HepG2 (cell line): Measurements from ENCODE around the gene CDK5RAP2. TPM values are rescaled to one million over a fixed set of nuclear protein-coding genes. Genes with fewer than 3 reads are reported as not detected.

ENCODE experiments used
- ATAC-seq: fragments of 200-7000 bp; cut with Tn5 transposase; 3 replicates; pipeline ENCODE4 v1.9.1; 2020; ENCODE audit warnings: mild to moderate bottlenecking, moderate library complexity
- BruUV-seq: library from RNA; stranded (reverse); fragments of 400-500 nt; replicated peaks from 2 replicates; lab custom pipeline; 2021; lab: Mats Ljungman, UMichigan
- CTCF ChIA-PET: fragments of 300-600 bp; formaldehyde crosslinking; extraction: SDS; loops from one replicate; lab custom pipeline; 2021; ENCODE audit warnings: low total read pairs, inconsistent platforms, low intra/inter-chr PET ratio; lab: Yijun Ruan, JAX
- POLR2A ChIA-PET: fragments of 350-600 bp; sonication (Branson Sonifier 250); formaldehyde crosslinking; loops from one replicate; lab custom pipeline; 2020; ENCODE audit warnings: antibody characterized with exemption, inconsistent platforms; lab: Yijun Ruan, JAX
- DNase-seq: peaks from one replicate; pipeline ENCODE4 v3.0.0-alpha.2; 2015; ENCODE audit warnings: low spot score
- FAIRE-seq: peaks from 3 replicates; lab custom pipeline; 2011; peaks lifted over from hg19 to GRCh38; lab: Jason Lieb, UNC
- H2AFZ ChIP-seq: one replicate; pipeline ENCODE4 v1.6.1; 2011; ENCODE audit warnings: low read length, inconsistent platforms
- H3K27ac ChIP-seq: fragments of 300-600 bp; 3 replicates; pipeline ENCODE4 v1.8.0; 2011; ENCODE audit warnings: mixed run types, mild to moderate bottlenecking, mixed read lengths, low read length, inconsistent platforms; ENCODE audit not compliant: insufficient read depth; ENCODE audit errors: extremely low read length
- H3K27me3 ChIP-seq, 2 experiments: fragments of 200-600 bp in 1 of 2; 2 replicates in 1 of 2; 3 replicates in 1 of 2; pipeline versions ENCODE4 v1.6.0 to v1.8.0; 2011; ENCODE audit warnings: low read length in 2 of 2, mild to moderate bottlenecking in 2 of 2, moderate library complexity in 2 of 2, inconsistent platforms in 1 of 2; ENCODE audit not compliant: insufficient read depth in 2 of 2, control insufficient read depth in 1 of 2
- H3K36me3 ChIP-seq, 2 experiments: fragments of 200-600 bp in 1 of 2; replicated peaks in 1 of 2; 2 replicates in 1 of 2; 3 replicates in 1 of 2; pipeline versions ENCODE4 v1.5.1 to v1.8.0; 2011; ENCODE audit warnings: low read length in 2 of 2, inconsistent platforms in 1 of 2; ENCODE audit not compliant: insufficient read depth in 2 of 2, control insufficient read depth in 1 of 2
- H3K4me1 ChIP-seq: 2 replicates; pipeline ENCODE4 v1.5.1; 2012; ENCODE audit warnings: low read length, inconsistent platforms; ENCODE audit not compliant: insufficient read depth
- H3K4me2 ChIP-seq: 2 replicates; pipeline ENCODE4 v1.6.0; 2011; ENCODE audit warnings: low read depth, low read length, inconsistent platforms
- H3K4me3 ChIP-seq, 3 experiments: fragments of 200-600 bp in 1 of 3; sonication (generic), shearing (Covaris generic) in 1 of 3; replicated peaks in 1 of 3; 2 replicates each; pipeline ENCODE4 v1.5.1; 2011 to 2016; ENCODE audit warnings: low read length in 3 of 3, inconsistent platforms in 2 of 3, low read depth in 2 of 3, mild to moderate bottlenecking in 2 of 3, control low read depth in 1 of 3, mixed read lengths in 1 of 3; ENCODE audit not compliant: insufficient read depth in 1 of 3
- H3K79me2 ChIP-seq: one replicate; pipeline ENCODE4 v1.6.1; 2011; ENCODE audit warnings: low read length, inconsistent platforms; ENCODE audit not compliant: insufficient read depth
- H3K9ac ChIP-seq: 2 replicates; pipeline ENCODE4 v1.6.0; 2011; ENCODE audit warnings: mild to moderate bottlenecking, low read depth, low read length, inconsistent platforms; ENCODE audit not compliant: insufficient read depth
- H3K9me3 ChIP-seq: 2 replicates; pipeline ENCODE4 v1.5.1; 2012; ENCODE audit warnings: mild to moderate bottlenecking, low read length
- H4K20me1 ChIP-seq: 2 replicates; pipeline ENCODE4 v1.6.0; 2011; ENCODE audit warnings: inconsistent platforms, mild to moderate bottlenecking, low read length, moderate library complexity; ENCODE audit not compliant: insufficient read depth
- FIP1L1 ChIP-seq: fragments of 200-400 bp; formaldehyde crosslinking; IDR thresholded peaks from 2 replicates; pipeline ENCODE4 v1.6.1; 2018; ENCODE audit warnings: low read depth, mild to moderate bottlenecking, low read length, moderate library complexity, borderline replicate concordance; ENCODE audit not compliant: insufficient read depth
- MTERF4 ChIP-seq: sonication (generic); formaldehyde crosslinking; IDR thresholded peaks from 2 replicates; pipeline ENCODE4 v1.8.0; 2023; ENCODE audit warnings: mild to moderate bottlenecking, missing genetic modification reagents
- ZBTB33 ChIP-seq: sonication (generic); formaldehyde crosslinking; IDR thresholded peaks from 2 replicates; pipeline ENCODE4 v1.4.0; 2020; ENCODE audit warnings: missing genetic modification reagents
- ZNF10 ChIP-seq: sonication (generic); formaldehyde crosslinking; IDR thresholded peaks from 2 replicates; pipeline ENCODE4 v1.4.0; 2020; ENCODE audit warnings: mild to moderate bottlenecking, low read depth, missing genetic modification reagents, borderline replicate concordance
- ZNF296 ChIP-seq: sonication (generic); formaldehyde crosslinking; conservative IDR thresholded peaks from 2 replicates; pipeline ENCODE4 v1.5.0; 2020; ENCODE audit warnings: mild to moderate bottlenecking, missing genetic modification reagents
- ZNF333 ChIP-seq: sonication (generic); formaldehyde crosslinking; IDR thresholded peaks from 2 replicates; pipeline ENCODE4 v1.4.0; 2020; ENCODE audit warnings: mild to moderate bottlenecking, missing genetic modification reagents, borderline replicate concordance
- ZNF546 ChIP-seq: sonication (generic); formaldehyde crosslinking; conservative IDR thresholded peaks from 2 replicates; pipeline ENCODE4 v1.8.1; 2023; ENCODE audit warnings: mild to moderate bottlenecking, missing genetic modification reagents
- WGBS: methylation state at CpG from one replicate; pipeline ENCODE4 v1.1.6; 2017; ENCODE audit warnings: low lambda C conversion rate; 5-methylcytosine and 5-hydroxymethylcytosine counted together
- in situ Hi-C: cut with HindIII; loops from 2 replicates; pipeline ENCODE4 v1.10.0; 2017; ENCODE audit warnings: low pct_unique_long_range_greater_than_20kb; ENCODE audit not compliant: extremely low pct_ligation_motif_present
- intact Hi-C: fragments of 100-400 bp; cut with micrococcal nuclease; formaldehyde crosslinking; loops from one replicate; pipeline ENCODE4 v1.10.0; 2022; ENCODE audit not compliant: unreplicated experiment
- polyA plus RNA-seq, 8 experiments: library from polyadenylated mRNA; depleted of rRNA in 3 of 8; stranded (reverse) in 7 of 8; unstranded in 1 of 8; fragments of >200 nt; fragmentation: Illumina TruSeq in 4 of 8; extraction: Trizol in 4 of 8; gene quantifications; 2 replicates each; pipeline versions ENCODE4 v1.2.1 to v1.2.3, GENCODE V29; 2011 to 2016; ENCODE audit warnings: low read depth in 4 of 8, missing spikeins in 1 of 8, mixed read lengths in 1 of 8; ENCODE audit not compliant: insufficient read depth in 1 of 8
- total RNA-seq, 5 experiments: library from RNA; depleted of rRNA; stranded (reverse); fragments of >200 nt; fragmentation: Illumina TruSeq; extraction: Trizol; gene quantifications; 2 replicates each; pipeline ENCODE4 v1.2.3, GENCODE V29; 2016; ENCODE audit warnings: low read depth in 1 of 5

Gene CDK5RAP2
- total and polyA plus RNA-seq, 2 of the 13 experiments (the other 11 are each of a cell fraction or from before 2014, with no cell fraction given): 31.8 to 42.2 TPM

DNA sequence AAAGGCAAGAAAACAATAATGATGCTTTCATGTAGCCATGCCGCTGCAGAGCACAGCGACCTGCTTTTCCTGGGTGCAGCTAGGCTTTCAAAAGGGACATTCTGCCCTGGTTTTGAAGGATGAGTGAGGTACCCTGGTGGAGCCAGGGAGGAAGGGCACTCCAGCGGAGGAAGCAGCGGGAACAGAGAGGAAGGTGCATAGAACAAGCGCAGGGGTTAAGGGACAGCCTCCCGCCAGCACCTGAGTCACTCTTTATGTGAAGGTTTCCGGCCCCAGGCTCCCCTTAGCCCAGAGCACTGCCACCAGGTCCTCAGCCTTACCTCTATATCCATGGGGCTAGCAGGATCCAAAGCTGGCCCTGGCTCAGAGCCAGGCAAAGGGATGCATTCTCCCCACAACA lies 221.1 kb downstream of the CDK5RAP2 start:
- CTCF ChIA-PET: no interaction called here

GRCh38 chr9:120353506-120353905 lies 226.5 kb downstream of the CDK5RAP2 start:
- WGBS: 80% methylated on average over 5 of the region's 5 CpGs
- no peak for DNase-seq
- Histone ChIP-seq H3K4me3 (no peak overlapping the region), H3K79me2 (no peaks in the 10 kb centered on the region), H3K9ac (no peak overlapping the region), H2AFZ (no peak overlapping the region), H3K27ac (no peak overlapping the region), H4K20me1 (no peaks in the 10 kb centered on the region), H3K36me3 (no peaks in the 10 kb centered on the region), H3K4me2 (no peak overlapping the region), H3K4me1 (no peaks in the 10 kb centered on the region), H3K27me3 (no peaks in the 10 kb centered on the region), H3K9me3 (0 out of 2 replicates have a peak, but pooled peaks cover 4% of the 10 kb centered on the region)
- CTCF ChIA-PET: no interaction called here
- in situ Hi-C loops (loop anchor here (10.0 kb wide), 2 partner anchors 389 to 799 kb away; no protein-coding TSS in a partner anchor), intact Hi-C loops (no loop called here)
- ATAC-seq: no peak
- POLR2A ChIA-PET: no interaction called here
- no TSS peak for BruUV-seq
- no peak for FAIRE-seq
- TF ChIP-seq ZNF296 (no peak), MTERF4 (no peak), FIP1L1 (no peak), ZNF333 (CRISPR knock-in tag) (no peak), ZNF546 (CRISPR knock-in tag) (no peak)

More for the DNA sequence above, 221.1 kb downstream of the CDK5RAP2 start:
- POLR2A ChIA-PET: no interaction called here
- Histone ChIP-seq H3K4me3 (no peak overlapping the region), H3K27me3 (no peaks in the 10 kb centered on the region), H3K79me2 (no peaks in the 10 kb centered on the region), H4K20me1 (no peaks in the 10 kb centered on the region), H3K9me3 (0 out of 2 replicates have a peak, but pooled peaks cover 4% of the 10 kb centered on the region), H2AFZ (no peak overlapping the region), H3K36me3 (no peaks in the 10 kb centered on the region), H3K4me2 (no peak overlapping the region), H3K4me1 (peaks cover 6% of the 10 kb centered on the region), H3K27ac (no peak overlapping the region), H3K9ac (no peak overlapping the region)
- FAIRE-seq (no peak), DNase-seq (no peak), ATAC-seq (peak; percentile 73)
- WGBS: 74% methylated on average over 6 of the region's 7 CpGs
- in situ Hi-C loops: loop anchor here (10.0 kb wide), 2 partner anchors 394 to 804 kb away; no protein-coding TSS in a partner anchor
- no peak for TF ChIP-seq ZNF10 (CRISPR knock-in tag)
- TF ChIP-seq ZBTB33 (CRISPR knock-in tag): peak; percentile 54; the same call in 1 of the 2 replicates
- intact Hi-C loops: no loop called here
- no TSS peak for BruUV-seq
